Fibroblast of lung (primary cell): Measurements from ENCODE around the gene HPN.

Experiments
- CTCF ChIP-seq, 2 donors: IDR thresholded peaks in 1 of 2; conservative IDR thresholded peaks in 1 of 2; 1 replicate in 1 of 2; 2 replicates in 1 of 2; pipeline ENCODE4 v1.5.1; 2011 to 2012; ENCODE audit warnings: low read length in 2 of 2, control low read depth in 1 of 2, inconsistent platforms in 1 of 2, low read depth in 1 of 2, mild to moderate bottlenecking in 1 of 2
- EZH2 ChIP-seq: IDR thresholded peaks from 2 replicates; pipeline ENCODE4 v1.5.1; 2012; ENCODE audit warnings: low read length, control low read depth, mild to moderate bottlenecking; ENCODE audit errors: missing control alignments

GRCh38 chr19:35030257-35031071 is 11.1 kb upstream of the HPN start, which contains the start of gene SCN1B:
- TF ChIP-seq CTCF (conservative IDR thresholded peaks at IDR 0.05 in 1 of 2, IDR thresholded peaks at IDR 0.05 in 1 of 2; ENCODE audit: low read depth in 1 of 2, low read length in 2 of 2) (no peak), EZH2 (no peak)
